GM12872 (cell line): Measurements from ENCODE around the gene RIF1.

Experiments
- CTCF ChIP-seq: IDR thresholded peaks from 3 replicates; pipeline ENCODE4 v1.5.1; 2011; ENCODE audit warnings: low read depth, mild to moderate bottlenecking, low read length, moderate library complexity; ENCODE audit not compliant: insufficient read depth

The RIF1 gene

DNA sequence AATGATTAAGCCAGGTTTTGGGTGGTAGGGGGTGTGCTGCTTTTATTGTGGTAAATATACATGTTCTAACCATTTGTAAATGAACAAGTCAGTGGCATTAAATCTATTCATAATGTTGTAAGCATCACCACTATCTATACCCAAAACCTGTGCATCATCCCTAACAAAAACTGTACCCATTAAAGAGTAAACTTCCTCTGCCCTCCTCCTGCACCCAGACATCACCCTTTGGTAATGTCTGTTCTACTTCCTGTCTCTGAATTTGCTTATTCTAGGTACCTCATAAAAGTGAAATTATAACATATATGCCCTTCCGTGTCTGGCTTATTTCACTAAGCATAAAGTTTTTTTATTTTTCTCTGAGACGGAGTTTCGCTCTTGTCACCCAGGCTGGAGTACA, 14.1 kb downstream of the RIF1 start:
- no peak for TF ChIP-seq CTCF

DNA sequence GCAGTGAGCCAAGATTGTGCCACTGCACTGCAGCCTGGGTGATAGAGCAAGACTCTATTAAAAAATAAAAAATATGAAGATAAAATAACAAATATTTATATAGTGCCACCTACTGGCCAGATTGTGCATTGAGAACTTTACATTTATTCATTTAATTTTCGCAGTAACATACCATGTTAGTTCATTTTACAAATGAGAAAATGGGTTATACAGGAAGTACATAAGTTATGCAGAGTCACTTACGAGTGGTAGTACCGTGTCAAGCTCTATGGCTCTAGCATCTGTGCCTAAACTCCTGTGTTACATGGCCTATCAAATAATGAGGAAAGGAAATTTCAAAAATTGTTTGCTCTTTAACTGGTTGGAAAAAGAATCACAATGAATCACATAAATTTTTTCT, 27.9 kb downstream of the RIF1 start:
- TF ChIP-seq CTCF = peak; percentile 38; the same call in 1 of the 3 replicates

- no peak for TF ChIP-seq CTCF
Measured at GRCh38 chr2:151438506-151438905, 28.8 kb downstream of the RIF1 start.

GRCh38 chr2:151439127-151439526, 29.4 kb downstream of the RIF1 start:
- TF ChIP-seq CTCF = no peak

DNA sequence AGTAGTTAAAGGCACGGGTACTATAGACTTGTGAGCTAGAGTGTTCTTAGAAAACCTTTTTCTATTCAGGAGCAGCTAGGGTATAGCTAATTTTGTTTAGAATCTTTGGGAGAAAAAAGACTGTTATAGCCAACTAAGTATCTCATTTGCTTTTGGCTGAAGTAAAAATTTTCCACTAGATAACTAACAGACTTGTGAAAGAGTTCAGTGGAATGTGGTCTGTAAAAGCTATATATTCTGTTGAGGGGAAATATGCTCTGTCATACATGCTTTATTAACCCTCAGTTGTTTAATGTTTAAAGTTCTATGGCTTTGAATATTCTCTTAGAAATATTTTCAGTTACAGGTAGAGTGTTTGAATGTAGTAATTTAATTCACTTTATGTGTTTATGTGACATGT, 49.7 kb downstream of the RIF1 start:
- no peak for TF ChIP-seq CTCF

GRCh38 chr2:151465771-151466170, 56.1 kb downstream of the RIF1 start:
- TF ChIP-seq CTCF = no peak

DNA sequence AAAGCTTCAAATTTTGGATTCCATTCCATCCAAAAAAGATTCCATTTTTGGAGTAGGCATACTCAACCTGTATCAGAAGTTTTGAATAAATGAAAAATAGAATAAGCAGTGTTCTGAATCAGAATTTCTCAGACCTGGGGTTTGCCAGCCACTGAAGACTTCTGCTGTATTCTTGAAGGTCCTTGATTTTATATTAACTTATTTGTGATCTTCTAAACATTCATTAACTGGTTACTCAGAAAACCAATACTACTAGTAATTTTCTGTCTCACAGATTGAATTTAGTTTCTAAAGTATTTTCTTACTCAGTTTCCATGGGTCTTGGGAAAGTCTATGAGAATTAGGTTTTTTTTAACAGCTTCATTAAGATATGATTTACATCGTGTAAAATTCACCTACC, 60.9 kb downstream of the RIF1 start:
- TF ChIP-seq CTCF = no peak

DNA sequence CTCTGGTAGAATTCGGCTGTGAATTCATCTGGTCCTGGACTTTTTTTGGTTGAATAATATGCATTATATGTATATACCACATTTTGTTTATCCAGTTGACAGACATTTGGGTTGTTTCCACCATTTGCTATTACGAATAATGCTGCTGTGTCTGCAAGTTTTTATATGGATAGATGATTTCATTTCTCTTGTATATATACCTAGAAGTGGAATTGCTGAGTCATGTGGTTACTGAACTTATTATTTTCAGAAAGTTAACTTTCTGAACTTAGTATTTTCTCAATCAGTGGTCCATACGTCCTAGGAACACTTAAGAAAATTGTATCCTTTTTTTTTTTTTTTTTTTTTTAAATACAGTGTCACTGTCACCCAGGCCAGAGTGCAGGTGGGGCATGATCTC, 63.3 kb downstream of the RIF1 start:
- no peak for TF ChIP-seq CTCF
